NCI-H446 treated with DMSO at 0.1 percent for 48 hours (cell line): ENCODE results near the gene DSCAM.

Source experiments
- DNase-seq: peaks from one replicate; lab custom pipeline; 2025; lab: John Stamatoyannopoulos, UW

The DSCAM gene

GRCh38 chr21:40169971-40170370 lies 677.0 kb downstream of the DSCAM start:
- DNase-seq: no peak

GRCh38 chr21:40166291-40166843 lies 680.6 kb downstream of the DSCAM start:
- no peak for DNase-seq

- no peak for DNase-seq
These were observed 681.2 kb downstream of the DSCAM start for GRCh38 chr21:40165773-40166070.

GRCh38 chr21:40164905-40165772 lies 681.8 kb downstream of the DSCAM start:
- no peak for DNase-seq

GRCh38 chr21:40162075-40162474 lies 684.9 kb downstream of the DSCAM start:
- DNase-seq: no peak

- no peak for DNase-seq
These were observed 686.0 kb downstream of the DSCAM start for GRCh38 chr21:40160911-40161310.

- no peak for DNase-seq
These were observed 688.6 kb downstream of the DSCAM start for GRCh38 chr21:40158366-40158765.

GRCh38 chr21:40155563-40155962 lies 691.4 kb downstream of the DSCAM start:
- no peak for DNase-seq

- DNase-seq: no peak
These were observed 693.6 kb downstream of the DSCAM start for GRCh38 chr21:40153351-40153750.

GRCh38 chr21:40152476-40152875 lies 694.5 kb downstream of the DSCAM start:
- no peak for DNase-seq

GRCh38 chr21:40151611-40152010 lies 695.3 kb downstream of the DSCAM start:
- DNase-seq: peak; percentile 60

GRCh38 chr21:40146216-40146837 lies 700.6 kb downstream of the DSCAM start:
- DNase-seq: peak; percentile 24

- no peak for DNase-seq
These were observed 703.0 kb downstream of the DSCAM start for GRCh38 chr21:40143822-40144525.

- DNase-seq: no peak
These were observed 705.3 kb downstream of the DSCAM start for GRCh38 chr21:40141621-40142020.

GRCh38 chr21:40140675-40141074 lies 706.3 kb downstream of the DSCAM start:
- DNase-seq: no peak

- DNase-seq: no peak
These were observed 707.3 kb downstream of the DSCAM start for GRCh38 chr21:40139636-40140035.

- DNase-seq: no peak
These were observed 710.4 kb downstream of the DSCAM start for GRCh38 chr21:40136571-40136970.

GRCh38 chr21:40134731-40135492 lies 712.0 kb downstream of the DSCAM start:
- DNase-seq: no peak

GRCh38 chr21:40130476-40130875 lies 716.5 kb downstream of the DSCAM start:
- no peak for DNase-seq

- DNase-seq: no peak
These were observed 717.1 kb downstream of the DSCAM start for GRCh38 chr21:40129809-40130208.

- DNase-seq: no peak
These were observed 718.1 kb downstream of the DSCAM start for GRCh38 chr21:40128891-40129290.
